GM12892 (cell line): ENCODE data around the gene VAMP2.

Experiments used
- POLR2A ChIP-seq: IDR thresholded peaks from 2 replicates; pipeline ENCODE4 v1.6.1; 2011; ENCODE audit warnings: low read depth, low read length, control low read depth
- POLR2AphosphoS5 ChIP-seq: IDR thresholded peaks from 2 replicates; pipeline ENCODE4 v1.6.1; 2011; ENCODE audit warnings: low read depth, low read length, control low read depth
- TAF1 ChIP-seq: IDR thresholded peaks from 2 replicates; pipeline ENCODE4 v1.6.1; 2011; ENCODE audit warnings: low read depth, mild to moderate bottlenecking, control low read depth, low read length, borderline replicate concordance

GRCh38 chr17:8167526-8167925 lies 4.8 kb upstream of the VAMP2 start:
- TF ChIP-seq POLR2AphosphoS5 = no peak
- no peak for TF ChIP-seq POLR2A
- TF ChIP-seq TAF1 = no peak
